Prostate gland (tissue), 2 donors: Measurements from ENCODE around the gene TFEC. TPM values are rescaled to one million over a fixed set of nuclear protein-coding genes. Genes with fewer than 3 reads are reported as not detected.

Experiments
- DNase-seq: peaks from one replicate; pipeline ENCODE4 v3.0.0-alpha.2; 2019; ENCODE audit warnings: low spot score
- H3K27ac ChIP-seq, 2 donors: fragments of 200-600 bp; sonication (generic); 2 replicates each; pipeline ENCODE4 v1.5.1; 2017 to 2019
- H3K27me3 ChIP-seq: fragments of 200-600 bp; sonication (generic); replicated peaks from 2 replicates; pipeline ENCODE4 v1.5.1; 2019; ENCODE audit not compliant: insufficient read depth
- H3K36me3 ChIP-seq, 2 donors: fragments of 200-600 bp; sonication (generic); 1 replicate in 1 of 2; 2 replicates in 1 of 2; pipeline versions ENCODE4 v1.5.1 to v1.8.1; 2017 to 2019
- H3K4me1 ChIP-seq: fragments of 200-600 bp; sonication (generic); replicated peaks from 2 replicates; pipeline ENCODE4 v1.5.1; 2019
- H3K4me3 ChIP-seq, 2 donors: fragments of 200-600 bp; sonication (generic); 2 replicates each; pipeline ENCODE4 v1.5.1; 2017 to 2019
- H3K9me3 ChIP-seq: fragments of 200-600 bp; sonication (generic); 2 replicates; pipeline ENCODE4 v1.5.1; 2017
- CTCF ChIP-seq, 4 experiments: fragments of 200-600 bp in 2 of 4; fragments of 450-650 bp in 2 of 4; sonication (generic) in 2 of 4; IDR thresholded peaks; 1 replicate in 3 of 4; 2 replicates in 1 of 4; pipeline ENCODE4 v1.5.1; 2016 to 2019; ENCODE audit warnings: antibody characterized with exemption in 4 of 4, mild to moderate bottlenecking in 2 of 4, moderate library complexity in 2 of 4
- POLR2A ChIP-seq: fragments of 450-650 bp; IDR thresholded peaks from one replicate; pipeline ENCODE4 v1.6.1; 2016; ENCODE audit warnings: antibody characterized with exemption, mild to moderate bottlenecking
- POLR2AphosphoS5 ChIP-seq: sonication (generic); formaldehyde crosslinking; IDR thresholded peaks from one replicate; pipeline ENCODE4 v1.6.1; 2017; ENCODE audit warnings: antibody characterized with exemption
- WGBS: methylation state at CpG from one replicate; pipeline ENCODE4 v1.1.5; 2018; 5-methylcytosine and 5-hydroxymethylcytosine counted together
- intact Hi-C: fragments of 100-400 bp; cut with DNase I; formaldehyde crosslinking; loops from one replicate; pipeline ENCODE4 v1.14.2; 2022
- total RNA-seq, 2 donors: library from RNA; depleted of rRNA; stranded (reverse); fragments of >200 nt; gene quantifications; one replicate each; pipeline ENCODE4 v1.1.0, GENCODE V29; 2016

Gene TFEC
- total RNA-seq, 2 donors from 2014 or later = 0.32 to 0.85 TPM

- Histone ChIP-seq H3K27me3 (peaks cover 1% of the 10 kb centered on the region), H3K9me3 (no peaks in the 10 kb centered on the region), H3K36me3 (no peaks in the 10 kb centered on the region), H3K4me3 (no peak overlapping the region), H3K27ac (no peak overlapping the region), H3K4me1 (no peaks in the 10 kb centered on the region)
- intact Hi-C loops = no loop called here
- DNase-seq = no peak
- TF ChIP-seq POLR2A = no peak
- TF ChIP-seq CTCF (IDR thresholded peaks at IDR 0.05) = no peak
- TF ChIP-seq POLR2AphosphoS5 = no peak
These were observed 50.4 kb downstream of the TFEC start for GRCh38 chr7:115980159-115980558.

- intact Hi-C loops = no loop called here
- Histone ChIP-seq H3K36me3 (no peaks in the 10 kb centered on the region), H3K27ac (no peak overlapping the region), H3K27me3 (peaks cover 1% of the 10 kb centered on the region), H3K4me1 (no peaks in the 10 kb centered on the region), H3K9me3 (no peaks in the 10 kb centered on the region), H3K4me3 (no peak overlapping the region)
- 61% methylated on average over 3 of the region's 3 CpGs for WGBS
- TF ChIP-seq CTCF (IDR thresholded peaks at IDR 0.05) (no peak), POLR2AphosphoS5 (no peak), POLR2A (no peak)
- no peak for DNase-seq
These were observed 53.9 kb downstream of the TFEC start for GRCh38 chr7:115976651-115977050.

- TF ChIP-seq POLR2AphosphoS5 (no peak), CTCF (IDR thresholded peaks at IDR 0.05) (no peak), POLR2A (no peak)
- H3K9me3 ChIP-seq = no peaks in the 10 kb centered on the region
- intact Hi-C loops = no loop called here
- H3K27ac ChIP-seq = no peak overlapping the region
- no peak overlapping the region for H3K4me3 ChIP-seq
- no peak for DNase-seq
- H3K4me1 ChIP-seq = no peaks in the 10 kb centered on the region
- peaks cover 1% of the 10 kb centered on the region for H3K27me3 ChIP-seq
- no peaks in the 10 kb centered on the region for H3K36me3 ChIP-seq
- 89% methylated on average over 5 of the region's 5 CpGs for WGBS
These were observed 54.8 kb downstream of the TFEC start for GRCh38 chr7:115975766-115976165.

GRCh38 chr7:115973406-115973805 lies 57.2 kb downstream of the TFEC start:
- 84% methylated on average over 3 of the region's 3 CpGs for WGBS
- intact Hi-C loops = no loop called here
- TF ChIP-seq POLR2A (no peak), POLR2AphosphoS5 (no peak), CTCF (IDR thresholded peaks at IDR 0.05) (no peak)
- no peak overlapping the region for H3K27ac ChIP-seq
- H3K4me1 ChIP-seq = no peaks in the 10 kb centered on the region
- no peaks in the 10 kb centered on the region for H3K9me3 ChIP-seq
- DNase-seq = no peak
- no peak overlapping the region for H3K4me3 ChIP-seq
- no peaks in the 10 kb centered on the region for H3K36me3 ChIP-seq
- peaks cover 1% of the 10 kb centered on the region for H3K27me3 ChIP-seq

- Histone ChIP-seq H3K4me1 (no peaks in the 10 kb centered on the region), H3K36me3 (no peaks in the 10 kb centered on the region), H3K27me3 (peaks cover 1% of the 10 kb centered on the region), H3K4me3 (no peak overlapping the region), H3K9me3 (no peaks in the 10 kb centered on the region), H3K27ac (no peak overlapping the region)
- intact Hi-C loops = no loop called here
- no peak for DNase-seq
- TF ChIP-seq CTCF (IDR thresholded peaks at IDR 0.05) = no peak
- no peak for TF ChIP-seq POLR2A
- no peak for TF ChIP-seq POLR2AphosphoS5
These were observed 59.1 kb downstream of the TFEC start for GRCh38 chr7:115971506-115971905.
